ENCODE results near the gene NUP88. TPM values are rescaled to one million over a fixed set of nuclear protein-coding genes. Genes with fewer than 3 reads are reported as not detected.

The NUP88 gene
- total RNA-seq, 1 donor from 2014 or later, result 41.0 TPM

- ATAC-seq, result peak; percentile 82
- DNase-seq (ENCODE audit: low spot score), result peak; percentile 94
Measured at GRCh38 chr17:5419959-5420653, 644 bp upstream of the NUP88 start, which contains the start of gene RPAIN. Gene RPAIN, plus strand, starts transcription at chr17:5420182. Its CDS starts 29 bp downstream, at chr17:5420211.

- ATAC-seq (peak; percentile 44), DNase-seq (ENCODE audit: low spot score) (peak; percentile 54)
Measured at GRCh38 chr17:5418858-5419355, 555 bp downstream of the NUP88 start.

GRCh38 chr17:5416901-5417300 is 2.6 kb downstream of the NUP88 start:
- no peak for ATAC-seq
- no peak for DNase-seq (ENCODE audit: low spot score)

GRCh38 chr17:5413682-5414081 is 5.8 kb downstream of the NUP88 start:
- peak; percentile 22 for ATAC-seq
- no peak for DNase-seq (ENCODE audit: low spot score)

- DNase-seq (ENCODE audit: low spot score), result no peak
- ATAC-seq, result no peak
Measured at GRCh38 chr17:5410594-5411272, 8.7 kb downstream of the NUP88 start.

- DNase-seq (ENCODE audit: low spot score), result no peak
- no peak for ATAC-seq
Measured at GRCh38 chr17:5408186-5408585, 11.3 kb downstream of the NUP88 start.

GRCh38 chr17:5405400-5405799 is 14.1 kb downstream of the NUP88 start:
- DNase-seq (ENCODE audit: low spot score) (peak; percentile 72), ATAC-seq (peak; percentile 92)

GRCh38 chr17:5399767-5400166 is 19.7 kb downstream of the NUP88 start:
- ATAC-seq (no peak), DNase-seq (ENCODE audit: low spot score) (no peak)

GRCh38 chr17:5396612-5397011 is 22.9 kb downstream of the NUP88 start:
- DNase-seq (ENCODE audit: low spot score) (no peak), ATAC-seq (no peak)

GRCh38 chr17:5391678-5392077 is 27.8 kb downstream of the NUP88 start:
- ATAC-seq (no peak), DNase-seq (ENCODE audit: low spot score) (no peak)

GRCh38 chr17:5381542-5381941 is 37.9 kb downstream of the NUP88 start:
- ATAC-seq (no peak), DNase-seq (ENCODE audit: low spot score) (no peak)

- DNase-seq (ENCODE audit: low spot score) (no peak), ATAC-seq (peak; percentile 36)
Measured at GRCh38 chr17:5380491-5381135, 38.8 kb downstream of the NUP88 start.

- ATAC-seq, result no peak
- no peak for DNase-seq (ENCODE audit: low spot score)
Measured at GRCh38 chr17:5379351-5380107, 39.9 kb downstream of the NUP88 start.

- ATAC-seq (peak; percentile 18), DNase-seq (ENCODE audit: low spot score) (no peak)
Measured at GRCh38 chr17:5378566-5379207, 40.8 kb downstream of the NUP88 start.

GRCh38 chr17:5373112-5373511 is 46.4 kb downstream of the NUP88 start:
- ATAC-seq (no peak), DNase-seq (ENCODE audit: low spot score) (no peak)

- ATAC-seq, result no peak
Measured at GRCh38 chr17:5370411-5370810, 49.1 kb downstream of the NUP88 start.

GRCh38 chr17:5365831-5366230 is 53.6 kb downstream of the NUP88 start:
- no peak for ATAC-seq
- DNase-seq (ENCODE audit: low spot score), result no peak

More at GRCh38 chr17:5370411-5370810, 49.1 kb downstream of the NUP88 start:
- DNase-seq (ENCODE audit: low spot score), result no peak

GRCh38 chr17:5364696-5365095 is 54.8 kb downstream of the NUP88 start:
- DNase-seq (ENCODE audit: low spot score), result no peak
- no peak for ATAC-seq

GRCh38 chr17:5364156-5364555 is 55.3 kb downstream of the NUP88 start:
- ATAC-seq, result no peak
- DNase-seq (ENCODE audit: low spot score), result no peak

- DNase-seq (ENCODE audit: low spot score), result no peak
Measured at GRCh38 chr17:5362162-5362811, 57.2 kb downstream of the NUP88 start.

More at GRCh38 chr17:5362162-5362811, 57.2 kb downstream of the NUP88 start:
- ATAC-seq, result peak; percentile 70
